Activated naive CD4-positive, alpha-beta T cell treated with anti-CD3 and anti-CD28 coated beads for 36 hours (primary cell): Measurements from ENCODE around the gene ZNF184. TPM values are rescaled to one million over a fixed set of nuclear protein-coding genes. Genes with fewer than 3 reads are reported as not detected.

Experiments
- CTCF ChIA-PET: fragments of 350-600 bp; sonication (Branson Sonifier 250); formaldehyde crosslinking; loops from one replicate; lab custom pipeline; 2021; ENCODE audit warnings: antibody characterized with exemption; lab: Charles Lee
- DNase-seq: peaks from one replicate; pipeline ENCODE4 v3.0.0-alpha.2; 2020
- H3K27ac Mint-ChIP-seq: one replicate; pipeline ENCODE4 v1.8.0; 2021; ENCODE audit warnings: mild to moderate bottlenecking, mixed read lengths
- H3K27me3 Mint-ChIP-seq: one replicate; pipeline ENCODE4 v1.8.0; 2021; ENCODE audit warnings: low read depth, mixed read lengths
- H3K36me3 Mint-ChIP-seq: one replicate; pipeline ENCODE4 v1.8.0; 2021; ENCODE audit warnings: low read depth, mixed read lengths
- H3K4me1 Mint-ChIP-seq: one replicate; pipeline ENCODE4 v1.8.0; 2021; ENCODE audit warnings: low read depth, mixed read lengths
- H3K4me3 Mint-ChIP-seq: one replicate; pipeline ENCODE4 v1.8.0; 2021; ENCODE audit warnings: mild to moderate bottlenecking, moderate library complexity, mixed read lengths
- H3K9me3 Mint-ChIP-seq: one replicate; pipeline ENCODE4 v1.8.0; 2021; ENCODE audit warnings: mixed read lengths
- intact Hi-C: fragments of 100-400 bp; cut with micrococcal nuclease; formaldehyde crosslinking; loops from one replicate; pipeline ENCODE4 v1.15.1; 2023
- total RNA-seq, 2 experiments: library from RNA; stranded (reverse); gene quantifications; one replicate each; pipeline ENCODE4 v1.2.3, GENCODE V29; 2021

Gene ZNF184
- 10 to 100 TPM; 13.0 to 14.3 TPM for total RNA-seq

- Mint-ChIP-seq H3K27ac (peak within 1 kb of the TSS; percentile 95), H3K36me3 (peaks cover 38% of the 10 kb centered on the region), H3K4me3 (peak within 1 kb of the TSS; percentile 95), H3K27me3 (no peaks in the 10 kb centered on the region), H3K9me3 (no peaks in the 10 kb centered on the region), H3K4me1 (peaks cover 45% of the 10 kb centered on the region)
- intact Hi-C loops, result loop anchor here (1.0 to 10.0 kb wide), 12 partner anchors 22 to 1512 kb away; partner anchors contain the start of genes ABT1 and ZNF165
- DNase-seq, result peak; percentile 91
- CTCF ChIA-PET, result interaction anchor here (1.2 kb wide), 1 partner anchor 316 kb away, joined by 5 read pairs; no protein-coding TSS in a partner anchor
These were observed at the start of gene ZNF184 for GRCh38 chr6:27472617-27473400. Gene ZNF184 (minus strand): TSS chr6:27473105. CDS start chr6:27472294, 811 bp downstream.

GRCh38 chr6:27518881-27519795 lies 46.2 kb upstream of the ZNF184 start:
- Mint-ChIP-seq H3K36me3 (no peaks in the 10 kb centered on the region), H3K4me3 (peak overlapping the region; percentile 76), H3K27me3 (peaks cover 10% of the 10 kb centered on the region), H3K9me3 (no peaks in the 10 kb centered on the region), H3K27ac (peak overlapping the region; percentile 81), H3K4me1 (peaks cover 18% of the 10 kb centered on the region)
- CTCF ChIA-PET, result interaction anchor here (0.7 to 2.3 kb wide), 12 partner anchors 13 to 270 kb away, joined by 3 to 14 read pairs (median 4); no protein-coding TSS in a partner anchor
- peak; percentile 82 for DNase-seq
- intact Hi-C loops, result loop anchor here (1.0 to 5.0 kb wide), 9 partner anchors 16 to 376 kb away; partner anchors contain the start of gene POM121L2

GRCh38 chr6:27517928-27518787 lies 45.3 kb upstream of the ZNF184 start:
- no peak for DNase-seq
- H3K4me1 Mint-ChIP-seq, result peaks cover 18% of the 10 kb centered on the region
- H3K27me3 Mint-ChIP-seq, result peaks cover 12% of the 10 kb centered on the region
- H3K36me3 Mint-ChIP-seq, result no peaks in the 10 kb centered on the region
- intact Hi-C loops, result loop anchor here (1.0 to 5.0 kb wide), 6 partner anchors 91 to 377 kb away; partner anchors contain the start of gene POM121L2
- peak overlapping the region; percentile 81 for H3K27ac Mint-ChIP-seq
- CTCF ChIA-PET, result interaction anchor here (0.7 to 2.3 kb wide), 11 partner anchors 12 to 271 kb away, joined by 3 to 14 read pairs (median 4); no protein-coding TSS in a partner anchor
- peak overlapping the region; percentile 76 for H3K4me3 Mint-ChIP-seq
- H3K9me3 Mint-ChIP-seq, result no peaks in the 10 kb centered on the region

- H3K27ac Mint-ChIP-seq, result no peak overlapping the region
- intact Hi-C loops, result loop anchor here (5.0 kb wide), 1 partner anchor 205 kb away; the partner anchor contains the start of gene POM121L2
- CTCF ChIA-PET, result no interaction called here
These were observed 44.3 kb upstream of the ZNF184 start for GRCh38 chr6:27517238-27517637.

DNA sequence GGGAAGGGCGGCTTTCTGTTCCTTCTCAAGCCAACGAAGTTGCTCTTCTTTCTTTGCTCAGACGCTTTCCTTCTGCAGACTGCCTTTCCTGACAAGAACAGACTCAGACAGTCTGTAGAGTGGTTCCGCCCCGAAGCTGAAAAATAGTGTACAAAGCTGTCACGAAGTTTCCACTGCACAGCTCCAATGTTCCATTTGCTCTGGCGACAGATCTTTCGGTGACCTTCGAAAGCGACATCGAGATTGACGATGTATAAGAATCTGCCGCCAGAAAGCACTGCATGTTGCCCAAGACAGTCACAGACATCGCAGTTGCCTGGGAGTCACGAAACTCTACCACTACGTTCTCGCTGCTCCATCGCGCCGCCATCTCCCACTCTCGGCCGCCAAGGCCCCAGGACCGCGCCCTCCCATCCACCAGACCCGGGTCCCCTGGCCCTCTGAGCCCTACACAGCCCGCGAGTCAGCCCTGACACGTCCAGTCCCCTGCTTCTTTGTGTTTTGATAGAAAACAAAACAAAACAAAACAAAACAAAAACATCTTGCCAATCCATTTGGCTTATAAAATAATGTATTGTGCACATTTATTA lies 42.1 kb upstream of the ZNF184 start:
- H3K36me3 Mint-ChIP-seq, result no peaks in the 10 kb centered on the region
- peak overlapping the region; percentile 64 for H3K4me3 Mint-ChIP-seq
- peak; percentile 12 for DNase-seq
- H3K9me3 Mint-ChIP-seq, result no peaks in the 10 kb centered on the region
- intact Hi-C loops, result loop anchor here (5.0 kb wide), 1 partner anchor 203 kb away; the partner anchor contains the start of gene POM121L2
- H3K27me3 Mint-ChIP-seq, result peaks cover 25% of the 10 kb centered on the region
- peaks cover 18% of the 10 kb centered on the region for H3K4me1 Mint-ChIP-seq
- H3K27ac Mint-ChIP-seq, result no peak overlapping the region
- CTCF ChIA-PET, result interaction anchor here (0.6 to 1.3 kb wide), 2 partner anchors 9 to 11 kb away, joined by 3 read pairs; no protein-coding TSS in a partner anchor

More at GRCh38 chr6:27517238-27517637, 44.3 kb upstream of the ZNF184 start:
- Mint-ChIP-seq H3K4me3 (no peak overlapping the region), H3K27me3 (peaks cover 17% of the 10 kb centered on the region), H3K4me1 (peaks cover 18% of the 10 kb centered on the region), H3K36me3 (no peaks in the 10 kb centered on the region), H3K9me3 (no peaks in the 10 kb centered on the region)
- DNase-seq, result no peak

DNA sequence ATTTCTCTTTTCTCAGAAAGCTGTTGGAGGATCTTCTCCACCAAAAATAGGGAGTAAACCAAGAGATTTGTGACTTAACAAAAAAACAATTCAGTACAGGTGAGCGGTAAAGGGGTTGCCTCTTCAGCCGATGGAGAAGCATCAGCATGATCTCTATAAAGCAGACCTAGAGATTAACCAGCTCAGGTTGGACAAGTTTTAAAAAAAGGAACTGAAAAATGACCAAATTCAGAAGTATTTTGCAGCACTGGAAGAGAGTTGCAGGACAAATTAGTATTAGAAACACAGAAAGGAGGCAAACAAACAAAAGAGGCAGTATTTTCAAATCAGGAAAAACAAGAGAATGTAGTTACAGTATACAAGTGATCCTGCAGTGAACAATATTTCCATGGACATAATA lies 39.6 kb upstream of the ZNF184 start:
- Mint-ChIP-seq H3K4me3 (no peak overlapping the region), H3K27me3 (peaks cover 30% of the 10 kb centered on the region), H3K4me1 (peaks cover 9% of the 10 kb centered on the region), H3K36me3 (no peaks in the 10 kb centered on the region), H3K9me3 (no peaks in the 10 kb centered on the region), H3K27ac (no peak overlapping the region)
- CTCF ChIA-PET, result no interaction called here
- no peak for DNase-seq
- intact Hi-C loops, result no loop called here

GRCh38 chr6:27507041-27507956 lies 34.4 kb upstream of the ZNF184 start:
- peaks cover 15% of the 10 kb centered on the region for H3K27me3 Mint-ChIP-seq
- DNase-seq, result no peak
- CTCF ChIA-PET, result interaction anchor here (0.9 to 2.9 kb wide), 3 partner anchors 11 to 195 kb away, joined by 3 to 11 read pairs (median 3); no protein-coding TSS in a partner anchor
- no peaks in the 10 kb centered on the region for H3K9me3 Mint-ChIP-seq
- no peak overlapping the region for H3K27ac Mint-ChIP-seq
- no peak overlapping the region for H3K4me3 Mint-ChIP-seq
- H3K36me3 Mint-ChIP-seq, result peaks cover 4% of the 10 kb centered on the region
- peaks cover 19% of the 10 kb centered on the region for H3K4me1 Mint-ChIP-seq
- intact Hi-C loops, result loop anchor here (10.0 kb wide), 1 partner anchor 1438 kb away; no protein-coding TSS in a partner anchor

- peaks cover 9% of the 10 kb centered on the region for H3K27me3 Mint-ChIP-seq
- no peak overlapping the region for H3K4me3 Mint-ChIP-seq
- no peak overlapping the region for H3K27ac Mint-ChIP-seq
- H3K9me3 Mint-ChIP-seq, result no peaks in the 10 kb centered on the region
- intact Hi-C loops, result loop anchor here (10.0 kb wide), 1 partner anchor 1439 kb away; no protein-coding TSS in a partner anchor
- peaks cover 22% of the 10 kb centered on the region for H3K4me1 Mint-ChIP-seq
- CTCF ChIA-PET, result interaction anchor here (0.6 to 2.9 kb wide), 3 partner anchors 9 to 928 kb away, joined by 3 to 11 read pairs (median 3); no protein-coding TSS in a partner anchor
- peaks cover 4% of the 10 kb centered on the region for H3K36me3 Mint-ChIP-seq
- peak; percentile 77 for DNase-seq
These were observed 32.5 kb upstream of the ZNF184 start for GRCh38 chr6:27505209-27506027.

DNA sequence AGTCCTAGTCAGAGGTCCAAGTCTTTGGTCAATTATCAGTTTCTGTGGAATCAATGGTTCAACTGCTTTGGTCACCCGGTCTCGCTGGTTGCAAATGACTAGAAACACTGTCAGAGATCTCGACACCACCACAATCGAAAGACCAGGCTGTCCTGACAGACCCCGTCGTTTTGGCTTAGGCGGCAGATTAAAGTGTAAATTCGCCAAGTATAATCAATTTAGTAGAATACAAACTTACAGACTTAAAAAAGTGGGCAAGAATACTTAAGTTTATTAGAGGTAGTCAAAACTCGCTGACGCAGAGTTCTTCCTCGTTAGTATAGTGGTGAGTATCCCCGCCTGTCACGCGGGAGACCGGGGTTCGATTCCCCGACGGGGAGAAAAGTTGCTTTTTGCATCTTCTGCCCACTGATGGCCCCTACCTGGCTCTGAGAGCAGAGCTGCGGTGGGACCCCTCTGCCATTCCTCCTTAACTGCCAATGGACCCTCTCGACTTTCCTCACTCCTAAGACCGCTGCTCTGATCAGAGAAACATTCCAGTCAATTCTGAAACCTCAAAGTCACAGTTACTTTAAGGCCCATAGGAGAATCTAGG lies 30.6 kb upstream of the ZNF184 start:
- H3K9me3 Mint-ChIP-seq, result no peaks in the 10 kb centered on the region
- H3K27ac Mint-ChIP-seq, result peak overlapping the region; percentile 86
- CTCF ChIA-PET, result interaction anchor here (0.6 kb wide), 2 partner anchors 12 to 191 kb away, joined by 3 read pairs; no protein-coding TSS in a partner anchor
- H3K4me3 Mint-ChIP-seq, result peak overlapping the region; percentile 90
- intact Hi-C loops, result loop anchor here (1.0 to 10.0 kb wide), 11 partner anchors 16 to 1441 kb away; partner anchors contain the start of gene POM121L2
- H3K27me3 Mint-ChIP-seq, result peaks cover 1% of the 10 kb centered on the region
- peak; percentile 88 for DNase-seq
- peaks cover 4% of the 10 kb centered on the region for H3K36me3 Mint-ChIP-seq
- H3K4me1 Mint-ChIP-seq, result peaks cover 24% of the 10 kb centered on the region
